ENCODE data around the gene TMUB2. TPM values are rescaled to one million over a fixed set of nuclear protein-coding genes. Genes with fewer than 3 reads are reported as not detected.
A peak's percentile ranks its signal among the peaks of the same experiment; 100 is the strongest.

The TMUB2 gene
- total and polyA plus RNA-seq, 2 of the 13 experiments (the other 11 are each of a cell fraction or from before 2014, with no cell fraction given): 26.9 to 50.8 TPM

GRCh38 chr17:44137891-44138709, 48.7 kb upstream of the TMUB2 start (continued):
- peak; percentile 83 for TF ChIP-seq ZNF318 (CRISPR knock-in tag; IDR thresholded peaks at IDR 0.05)
- peak; percentile 67 for TF ChIP-seq MTERF4 (CRISPR knock-in tag; IDR thresholded peaks at IDR 0.05)
- TF ChIP-seq ATF6 (CRISPR knock-in tag; conservative IDR thresholded peaks at IDR 0.05): no peak
- no peak for TF ChIP-seq NCOA2 (CRISPR knock-in tag; IDR thresholded peaks at IDR 0.05)
- no peak for TF ChIP-seq HNRNPUL1 (IDR thresholded peaks at IDR 0.05; ENCODE audit: low read depth, low read length)
- TF ChIP-seq ZNF776 (CRISPR knock-in tag; IDR thresholded peaks at IDR 0.05): 0 out of 2 replicates have a peak, but pooled peaks have one; percentile 58
- no peak for TF ChIP-seq PAWR (CRISPR knock-in tag; IDR thresholded peaks at IDR 0.05; ENCODE audit: borderline replicate concordance)
- peak; percentile 77 for TF ChIP-seq NRL (CRISPR knock-in tag; IDR thresholded peaks at IDR 0.05; ENCODE audit: borderline replicate concordance)
- TF ChIP-seq ZFP36L2 (CRISPR knock-in tag; IDR thresholded peaks at IDR 0.05): no peak
- no peak for TF ChIP-seq CENPT (CRISPR knock-in tag; IDR thresholded peaks at IDR 0.05; ENCODE audit: low read depth)
- no peak for TF ChIP-seq GPBP1L1 (CRISPR knock-in tag; IDR thresholded peaks at IDR 0.05)
- no peak for TF ChIP-seq BRD4 (CRISPR knock-in tag; IDR thresholded peaks at IDR 0.05)
- peak; percentile 78 for TF ChIP-seq ZNF441 (CRISPR knock-in tag; IDR thresholded peaks at IDR 0.05; ENCODE audit: borderline replicate concordance)
- TF ChIP-seq EP300 (IDR thresholded peaks at IDR 0.05; ENCODE audit: low read depth in 2 of 2, low read length in 2 of 2): no peak
- no peak; the same call in 1 of the 2 replicates for TF ChIP-seq EP300 (CRISPR knock-in tag; IDR thresholded peaks at IDR 0.05; ENCODE audit: borderline replicate concordance)
- 0 out of 2 replicates have a peak, but pooled peaks have one; percentile 8 for TF ChIP-seq CHD2 (IDR thresholded peaks at IDR 0.05; ENCODE audit: low read depth, low read length)

Measured in HepG2 (cell line).